ENCODE results near the gene DBT. TPM values are rescaled to one million over a fixed set of nuclear protein-coding genes. Genes with fewer than 3 reads are reported as not detected.
A peak's percentile ranks its signal among the peaks of the same experiment; 100 is the strongest.

The DBT gene
- total RNA-seq, 6 donors from 2014 or later: 4.4 to 17.1 (median 9.8) TPM

DNA sequence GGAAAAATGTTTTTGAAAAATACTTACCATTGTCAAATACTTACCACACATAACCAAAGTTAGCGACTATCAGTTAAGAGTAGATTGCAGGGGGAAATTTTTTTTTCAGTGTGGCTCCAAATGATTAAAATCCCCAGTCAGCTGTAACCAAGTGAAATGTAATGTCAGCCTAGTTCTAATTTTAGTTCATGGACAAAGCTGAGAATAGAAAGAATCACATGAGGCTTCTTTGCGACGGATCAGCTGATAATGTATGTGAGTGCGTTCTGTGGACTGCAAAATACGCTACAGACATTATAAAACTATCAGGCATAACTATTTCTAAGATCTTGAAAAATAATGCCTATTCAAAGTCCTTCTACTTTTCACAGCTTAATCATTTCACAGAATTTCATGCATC lies 71.5 kb downstream of the DBT start, which contains the start of gene LRRC39:
TSS of gene LRRC39 (minus strand) at position 166 of the 400 bp plus-strand sequence. CDS start 9,740 bp downstream, outside the sequence.
- no peaks in the 10 kb centered on the region for H3K4me1 ChIP-seq
- DNase-seq (no peak), ATAC-seq (ENCODE audit: low FRiP score in 2 of 2) (no peak)
- TF ChIP-seq EP300 (IDR thresholded peaks at IDR 0.05) (no peak), POLR2A (IDR thresholded peaks at IDR 0.05) (no peak), POLR2AphosphoS5 (IDR thresholded peaks at IDR 0.05) (no peak)
- TF ChIP-seq, protein P1, sequence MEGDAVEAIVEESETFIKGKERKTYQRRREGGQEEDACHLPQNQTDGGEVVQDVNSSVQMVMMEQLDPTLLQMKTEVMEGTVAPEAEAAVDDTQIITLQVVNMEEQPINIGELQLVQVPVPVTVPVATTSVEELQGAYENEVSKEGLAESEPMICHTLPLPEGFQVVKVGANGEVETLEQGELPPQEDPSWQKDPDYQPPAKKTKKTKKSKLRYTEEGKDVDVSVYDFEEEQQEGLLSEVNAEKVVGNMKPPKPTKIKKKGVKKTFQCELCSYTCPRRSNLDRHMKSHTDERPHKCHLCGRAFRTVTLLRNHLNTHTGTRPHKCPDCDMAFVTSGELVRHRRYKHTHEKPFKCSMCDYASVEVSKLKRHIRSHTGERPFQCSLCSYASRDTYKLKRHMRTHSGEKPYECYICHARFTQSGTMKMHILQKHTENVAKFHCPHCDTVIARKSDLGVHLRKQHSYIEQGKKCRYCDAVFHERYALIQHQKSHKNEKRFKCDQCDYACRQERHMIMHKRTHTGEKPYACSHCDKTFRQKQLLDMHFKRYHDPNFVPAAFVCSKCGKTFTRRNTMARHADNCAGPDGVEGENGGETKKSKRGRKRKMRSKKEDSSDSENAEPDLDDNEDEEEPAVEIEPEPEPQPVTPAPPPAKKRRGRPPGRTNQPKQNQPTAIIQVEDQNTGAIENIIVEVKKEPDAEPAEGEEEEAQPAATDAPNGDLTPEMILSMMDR (IDR thresholded peaks at IDR 0.05): no peak
- no peak within 1 kb of the TSS for H3K4me3 ChIP-seq
- no peaks in the 10 kb centered on the region for H3K27me3 ChIP-seq
- 69 to 73% methylated on average over 5 of the region's 5 CpGs for WGBS, 2 donors
- H3K9me3 ChIP-seq: no peaks in the 10 kb centered on the region
- no peak within 1 kb of the TSS for H3K27ac ChIP-seq
- H3K36me3 ChIP-seq: no peaks in the 10 kb centered on the region

DNA sequence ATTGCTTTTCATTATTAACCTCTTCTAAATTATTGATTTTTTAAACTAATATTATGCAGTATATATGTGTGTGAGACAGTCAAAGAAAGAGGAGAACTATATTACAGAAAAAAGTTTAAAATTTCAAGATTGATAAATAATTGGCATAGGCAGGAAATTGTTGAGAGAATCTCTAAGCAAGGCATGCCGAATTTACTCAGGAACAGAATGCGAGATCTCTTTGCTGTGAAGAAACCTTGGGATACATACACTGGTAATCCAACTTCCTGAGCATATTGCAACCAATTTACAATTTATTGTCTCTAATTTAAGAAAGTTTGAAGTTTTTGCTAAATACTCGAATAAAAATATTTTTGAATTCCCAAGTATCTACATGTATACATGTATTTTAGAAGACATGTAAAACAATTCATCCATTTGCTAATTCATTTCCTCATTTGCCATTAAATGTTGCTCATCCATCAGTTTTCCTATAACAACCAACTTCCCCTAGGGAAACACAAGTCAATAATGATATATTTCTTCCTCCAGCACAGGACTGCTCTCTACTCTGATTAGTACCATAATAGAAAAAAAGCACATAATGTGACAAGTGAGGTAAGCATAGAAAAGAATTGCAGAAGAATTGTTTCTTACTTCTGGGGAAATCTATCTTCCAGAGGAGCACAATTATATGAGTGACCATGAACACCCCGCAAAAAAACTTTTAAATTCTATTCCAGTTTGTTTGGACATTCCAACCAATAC lies 72.2 kb downstream of the DBT start:
- Histone ChIP-seq H3K4me3 (no peak overlapping the region), H3K36me3 (no peaks in the 10 kb centered on the region), H3K4me1 (no peaks in the 10 kb centered on the region), H3K27me3 (no peaks in the 10 kb centered on the region), H3K9me3 (no peaks in the 10 kb centered on the region), H3K27ac (no peak overlapping the region)
- DNase-seq (no peak), ATAC-seq (ENCODE audit: low FRiP score in 2 of 2) (no peak)
- 86 to 88% methylated on average over 4 of the region's 4 CpGs for WGBS, 2 donors
- TF ChIP-seq POLR2AphosphoS5 (IDR thresholded peaks at IDR 0.05) (no peak), POLR2A (IDR thresholded peaks at IDR 0.05) (no peak), EP300 (IDR thresholded peaks at IDR 0.05) (no peak)
- TF ChIP-seq, protein P1 (IDR thresholded peaks at IDR 0.05): no peak

DNA sequence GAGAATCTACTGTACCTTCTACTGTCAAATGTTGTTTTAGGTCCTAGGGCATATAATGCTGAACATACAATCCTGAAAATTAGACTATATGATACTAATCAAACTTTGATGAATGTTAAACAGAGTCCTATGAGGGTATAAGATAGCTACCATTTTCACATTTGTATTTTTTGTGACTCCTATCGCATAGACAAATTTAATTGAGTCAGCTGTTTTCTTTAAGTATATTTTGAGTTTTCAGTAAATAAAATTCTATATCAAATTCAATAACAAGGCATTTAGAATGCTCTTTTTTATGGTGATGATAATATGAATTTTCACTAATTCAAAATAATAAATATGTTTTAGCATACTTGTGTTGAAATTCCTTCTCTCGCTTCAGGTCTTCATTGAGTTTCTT lies 81.6 kb downstream of the DBT start:
- no peak overlapping the region for H3K4me3 ChIP-seq
- TF ChIP-seq POLR2AphosphoS5 (IDR thresholded peaks at IDR 0.05): no peak
- no peak for TF ChIP-seq EP300 (IDR thresholded peaks at IDR 0.05)
- TF ChIP-seq POLR2A (IDR thresholded peaks at IDR 0.05): no peak
- TF ChIP-seq, protein P1 (IDR thresholded peaks at IDR 0.05): no peak
- H3K4me1 ChIP-seq: no peaks in the 10 kb centered on the region
- no peak for DNase-seq
- H3K27ac ChIP-seq: no peak overlapping the region
- no peaks in the 10 kb centered on the region for H3K27me3 ChIP-seq
- no peaks in the 10 kb centered on the region for H3K36me3 ChIP-seq
- 96 to 98% methylated on average over 2 of the region's 2 CpGs for WGBS, 2 donors
- no peaks in the 10 kb centered on the region for H3K9me3 ChIP-seq
- no peak for ATAC-seq (ENCODE audit: low FRiP score in 2 of 2)

DNA sequence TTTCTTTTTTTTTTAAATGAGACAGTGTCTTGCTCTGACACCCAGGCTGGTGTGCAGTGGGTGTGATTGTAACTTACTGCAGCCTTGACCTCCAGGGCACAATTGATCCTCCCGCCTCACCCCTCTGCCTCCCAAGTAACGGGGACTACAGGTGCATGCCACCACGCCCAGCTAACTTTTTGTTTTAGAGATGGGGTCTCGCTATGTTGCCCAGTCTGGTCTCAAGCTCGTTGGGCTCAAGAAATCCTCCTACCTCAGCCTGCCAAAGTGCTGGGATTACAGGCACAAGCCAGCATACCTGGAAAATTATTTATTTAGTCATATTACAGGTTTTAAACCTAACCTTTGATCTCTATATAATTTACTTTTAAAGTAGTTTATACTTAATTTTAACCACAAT lies 84.9 kb downstream of the DBT start:
- Histone ChIP-seq H3K4me1 (no peaks in the 10 kb centered on the region), H3K4me3 (no peak overlapping the region), H3K9me3 (no peaks in the 10 kb centered on the region), H3K36me3 (no peaks in the 10 kb centered on the region), H3K27ac (no peak overlapping the region), H3K27me3 (no peaks in the 10 kb centered on the region)
- TF ChIP-seq, protein P1 (IDR thresholded peaks at IDR 0.05): no peak
- TF ChIP-seq POLR2A (IDR thresholded peaks at IDR 0.05): no peak
- no peak for TF ChIP-seq POLR2AphosphoS5 (IDR thresholded peaks at IDR 0.05)
- TF ChIP-seq EP300 (IDR thresholded peaks at IDR 0.05): no peak
- DNase-seq (no peak), ATAC-seq (ENCODE audit: low FRiP score in 2 of 2) (no peak)
- WGBS, 2 donors: 91 to 93% methylated on average over 5 of the region's 5 CpGs

DNA sequence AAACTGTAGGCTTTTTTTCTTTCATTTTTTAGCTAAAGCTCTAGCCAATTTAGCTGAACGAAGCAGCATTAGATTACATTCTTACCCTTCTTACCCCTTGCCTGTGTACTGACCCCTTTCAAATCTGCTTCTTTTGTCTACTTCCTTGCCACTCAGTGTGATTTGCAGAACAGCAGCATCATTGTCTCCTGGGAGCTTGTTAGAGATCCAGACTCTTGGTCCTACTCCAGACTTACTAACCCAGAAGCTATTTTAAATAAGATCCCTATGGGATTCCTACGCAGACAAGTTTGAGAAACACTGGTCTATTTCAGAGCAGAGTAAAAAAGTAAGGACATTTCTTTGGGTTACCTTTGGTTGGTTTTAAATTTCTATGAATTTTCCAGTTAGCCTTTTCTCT lies 85.4 kb downstream of the DBT start:
- no peaks in the 10 kb centered on the region for H3K36me3 ChIP-seq
- TF ChIP-seq POLR2A (IDR thresholded peaks at IDR 0.05) (no peak), POLR2AphosphoS5 (IDR thresholded peaks at IDR 0.05) (no peak), EP300 (IDR thresholded peaks at IDR 0.05) (no peak)
- TF ChIP-seq, protein P1 (IDR thresholded peaks at IDR 0.05): no peak
- no peaks in the 10 kb centered on the region for H3K4me1 ChIP-seq
- no peak overlapping the region for H3K27ac ChIP-seq
- H3K9me3 ChIP-seq: no peaks in the 10 kb centered on the region
- WGBS, 2 donors: 74 to 77% methylated on average over 2 of the region's 2 CpGs
- no peak overlapping the region for H3K4me3 ChIP-seq
- H3K27me3 ChIP-seq: no peaks in the 10 kb centered on the region
- ATAC-seq (ENCODE audit: low FRiP score in 2 of 2) (peak in 1 of 2 donors; percentile 41), DNase-seq (no peak)
